Liver (tissue), 9 donors: Measurements from ENCODE around the gene RSRP1. TPM values are rescaled to one million over a fixed set of nuclear protein-coding genes. Genes with fewer than 3 reads are reported as not detected.

ENCODE experiments used
- DNase-seq: peaks from one replicate; pipeline ENCODE4 v3.0.0-alpha.2; 2017; ENCODE audit warnings: low spot score
- H3K27ac ChIP-seq, 2 donors: one replicate each; pipeline ENCODE4 v1.7.0; 2013; ENCODE audit warnings: inconsistent platforms in 2 of 2, low read length in 2 of 2, control low read depth in 1 of 2, low read depth in 1 of 2, mild to moderate bottlenecking in 1 of 2
- H3K27me3 ChIP-seq, 4 donors: one replicate each; pipeline versions ENCODE4 v1.6.1 to v1.7.0; 2013; ENCODE audit warnings: low read length in 3 of 4, inconsistent platforms in 1 of 4, mild to moderate bottlenecking in 1 of 4, moderate library complexity in 1 of 4; ENCODE audit not compliant: control insufficient read depth in 4 of 4, insufficient read depth in 4 of 4
- H3K36me3 ChIP-seq, 4 donors: one replicate each; pipeline versions ENCODE4 v1.6.1 to v1.7.0; 2013; ENCODE audit warnings: low read length in 3 of 4, mild to moderate bottlenecking in 3 of 4, low read depth in 1 of 4, moderate library complexity in 1 of 4; ENCODE audit not compliant: control insufficient read depth in 4 of 4, insufficient read depth in 3 of 4
- H3K4me1 ChIP-seq, 4 donors: one replicate each; pipeline versions ENCODE4 v1.6.1 to v1.7.0; 2013; ENCODE audit warnings: low read length in 3 of 4, mild to moderate bottlenecking in 3 of 4, moderate library complexity in 1 of 4; ENCODE audit not compliant: control insufficient read depth in 4 of 4, insufficient read depth in 4 of 4
- H3K4me3 ChIP-seq, 3 donors: one replicate each; pipeline versions ENCODE4 v1.6.1 to v1.7.0; 2013; ENCODE audit warnings: low read length in 3 of 3, control low read depth in 1 of 3, low read depth in 1 of 3, mild to moderate bottlenecking in 1 of 3
- H3K9ac ChIP-seq, 2 donors: one replicate each; pipeline ENCODE4 v1.7.0; 2013; ENCODE audit warnings: low read length in 2 of 2, mild to moderate bottlenecking in 2 of 2, moderate library complexity in 2 of 2, control low read depth in 1 of 2, low read depth in 1 of 2
- H3K9me3 ChIP-seq, 4 donors: one replicate each; pipeline versions ENCODE4 v1.6.1 to v1.7.0; 2013; ENCODE audit warnings: low read length in 3 of 4; ENCODE audit not compliant: control insufficient read depth in 4 of 4
- ATF3 ChIP-seq: IDR thresholded peaks from 2 replicates; pipeline ENCODE4 v1.6.1; 2016; ENCODE audit warnings: antibody characterized with exemption
- CTCF ChIP-seq: fragments of 150-350 bp; IDR thresholded peaks from 2 replicates; pipeline ENCODE4 v1.5.1; 2017; ENCODE audit warnings: improper control_type of control experiment, low read depth, low read length; ENCODE audit not compliant: missing input control
- EGR1 ChIP-seq, 2 donors: IDR thresholded peaks; 2 replicates each; pipeline ENCODE4 v1.6.1; 2016 to 2018; ENCODE audit warnings: antibody characterized with exemption in 2 of 2, low read depth in 2 of 2
- FOXA1 ChIP-seq: IDR thresholded peaks from 2 replicates; pipeline ENCODE4 v1.6.1; 2016; ENCODE audit warnings: antibody characterized with exemption
- FOXA2 ChIP-seq: IDR thresholded peaks from 2 replicates; pipeline ENCODE4 v1.6.1; 2016; ENCODE audit warnings: antibody characterized with exemption
- GABPA ChIP-seq, 2 donors: IDR thresholded peaks in 1 of 2; conservative IDR thresholded peaks in 1 of 2; 2 replicates each; pipeline ENCODE4 v1.6.1; 2016; ENCODE audit warnings: antibody characterized with exemption in 2 of 2, mild to moderate bottlenecking in 1 of 2, moderate library complexity in 1 of 2
- HNF4A ChIP-seq, 2 donors: conservative IDR thresholded peaks; 2 replicates each; pipeline ENCODE4 v1.6.1; 2016; ENCODE audit warnings: antibody characterized with exemption in 2 of 2, mild to moderate bottlenecking in 2 of 2
- HNF4G ChIP-seq: IDR thresholded peaks from 2 replicates; pipeline ENCODE4 v1.6.1; 2016; ENCODE audit warnings: antibody characterized with exemption
- JUND ChIP-seq, 2 donors: IDR thresholded peaks; 2 replicates each; pipeline ENCODE4 v1.6.1; 2016; ENCODE audit warnings: antibody characterized with exemption in 2 of 2
- MAX ChIP-seq: IDR thresholded peaks from 2 replicates; pipeline ENCODE4 v1.6.1; 2016; ENCODE audit warnings: antibody characterized with exemption
- NR2F2 ChIP-seq: IDR thresholded peaks from 2 replicates; pipeline ENCODE4 v1.6.1; 2016; ENCODE audit warnings: antibody characterized with exemption
- RAD21 ChIP-seq, 2 donors: IDR thresholded peaks; 2 replicates each; pipeline ENCODE4 v1.6.1; 2016; ENCODE audit warnings: antibody characterized with exemption in 2 of 2, mild to moderate bottlenecking in 2 of 2
- RXRA ChIP-seq, 2 donors: IDR thresholded peaks; 2 replicates each; pipeline ENCODE4 v1.6.1; 2017 to 2018; ENCODE audit warnings: antibody characterized with exemption in 2 of 2, mild to moderate bottlenecking in 1 of 2
- TAF1 ChIP-seq: conservative IDR thresholded peaks from 2 replicates; pipeline ENCODE4 v1.6.1; 2016; ENCODE audit warnings: antibody characterized with exemption, mild to moderate bottlenecking
- YY1 ChIP-seq: IDR thresholded peaks from 2 replicates; pipeline ENCODE4 v1.6.1; 2016; ENCODE audit warnings: antibody characterized with exemption, mild to moderate bottlenecking
- ZBTB33 ChIP-seq: IDR thresholded peaks from 2 replicates; pipeline ENCODE4 v1.6.1; 2016; ENCODE audit warnings: antibody characterized with exemption
- WGBS: extraction: QIAGEN DNeasy Blood & Tissue Kit; methylation state at CpG from one replicate; pipeline ENCODE4 v1.1.7; 2013; 5-methylcytosine and 5-hydroxymethylcytosine counted together
- polyA plus RNA-seq, 2 donors: library from polyadenylated mRNA; stranded (reverse) in 1 of 2; unstranded in 1 of 2; fragments of 200-250 nt in 1 of 2; fragments of >200 nt in 1 of 2; fragmentation: Nextera tagmentation in 1 of 2; extraction: Ambion mirVana in 1 of 2; gene quantifications; one replicate each; pipeline versions ENCODE4 v1.2.1 to v1.2.3, GENCODE V29; 2013 to 2015
- total RNA-seq, 2 donors: library from RNA; depleted of rRNA; stranded (reverse); fragments of >200 nt; gene quantifications; one replicate each; pipeline ENCODE4 v1.2.3, GENCODE V29; 2014
- donor health status: healthy.
- donor health status: healthy.
- donor health status: healthy.
- donor health status: healthy.
- donor health status: healthy.

The RSRP1 gene
- total and polyA plus RNA-seq, 4 donors, result 19.9 to 101 (median 74.0) TPM

GRCh38 chr1:25194572-25195020 lies 52.7 kb downstream of the RSRP1 start:
- no peak overlapping the region for H3K4me3 ChIP-seq

GRCh38 chr1:25194054-25194453 lies 53.2 kb downstream of the RSRP1 start:
- TF ChIP-seq JUND (IDR thresholded peaks at IDR 0.05), result no peak
- no peak for TF ChIP-seq FOXA1
- no peak for TF ChIP-seq HNF4A (conservative IDR thresholded peaks at IDR 0.05)
- no peak for TF ChIP-seq GABPA (IDR thresholded peaks at IDR 0.05 in 1 of 2, conservative IDR thresholded peaks at IDR 0.05 in 1 of 2)
- no peak for TF ChIP-seq ZBTB33
- no peak for TF ChIP-seq RAD21 (IDR thresholded peaks at IDR 0.05)
- TF ChIP-seq EGR1 (IDR thresholded peaks at IDR 0.05; ENCODE audit: low read depth in 2 of 2), result no peak
- no peak for TF ChIP-seq MAX
- TF ChIP-seq YY1, result no peak
- no peak for TF ChIP-seq CTCF
- no peak for TF ChIP-seq HNF4G
- no peak overlapping the region for H3K4me3 ChIP-seq
- no peaks in the 10 kb centered on the region for H3K9me3 ChIP-seq
- no peak overlapping the region for H3K9ac ChIP-seq
- 91% methylated on average over 8 of the region's 8 CpGs for WGBS
- no peaks in the 10 kb centered on the region for H3K36me3 ChIP-seq
- DNase-seq, result no peak
- no peaks in the 10 kb centered on the region for H3K27me3 ChIP-seq
- no peaks in the 10 kb centered on the region for H3K4me1 ChIP-seq
- H3K27ac ChIP-seq, result no peak overlapping the region

More at GRCh38 chr1:25194572-25195020, 52.7 kb downstream of the RSRP1 start:
- H3K9me3 ChIP-seq, result no peaks in the 10 kb centered on the region
- H3K27me3 ChIP-seq, result no peaks in the 10 kb centered on the region
- H3K9ac ChIP-seq, result no peak overlapping the region
- TF ChIP-seq RAD21 (IDR thresholded peaks at IDR 0.05) (no peak), NR2F2 (no peak), FOXA2 (no peak), EGR1 (IDR thresholded peaks at IDR 0.05; ENCODE audit: low read depth in 2 of 2) (no peak), HNF4G (no peak), HNF4A (conservative IDR thresholded peaks at IDR 0.05) (no peak), MAX (no peak)
- no peak for DNase-seq
- no peak overlapping the region for H3K27ac ChIP-seq
- H3K4me1 ChIP-seq, result no peaks in the 10 kb centered on the region
- 84% methylated on average over 17 of the region's 17 CpGs for WGBS
- no peaks in the 10 kb centered on the region for H3K36me3 ChIP-seq

- no peaks in the 10 kb centered on the region for H3K9me3 ChIP-seq
- no peaks in the 10 kb centered on the region for H3K36me3 ChIP-seq
- H3K4me1 ChIP-seq, result no peaks in the 10 kb centered on the region
- no peak for DNase-seq
- TF ChIP-seq RXRA (IDR thresholded peaks at IDR 0.05), result no peak
- no peak for TF ChIP-seq ATF3
- no peak for TF ChIP-seq GABPA (IDR thresholded peaks at IDR 0.05 in 1 of 2, conservative IDR thresholded peaks at IDR 0.05 in 1 of 2)
- no peak for TF ChIP-seq CTCF
- TF ChIP-seq NR2F2, result no peak
- no peak for TF ChIP-seq MAX
- TF ChIP-seq FOXA1, result no peak
- no peak for TF ChIP-seq HNF4G
- no peak for TF ChIP-seq RAD21 (IDR thresholded peaks at IDR 0.05)
- TF ChIP-seq ZBTB33, result no peak
- TF ChIP-seq TAF1, result no peak
- no peaks in the 10 kb centered on the region for H3K27me3 ChIP-seq
- no peak overlapping the region for H3K27ac ChIP-seq
- WGBS, result 63% methylated on average over 9 of the region's 9 CpGs
- H3K9ac ChIP-seq, result no peak overlapping the region
- no peak overlapping the region for H3K4me3 ChIP-seq
Observed at GRCh38 chr1:25193229-25193628, 54.0 kb downstream of the RSRP1 start.
